Kidney tubule cell (primary cell): ENCODE data around the gene C1orf167.

ENCODE experiments used
- DNase-seq: peaks from one replicate; pipeline ENCODE4 v3.0.0-alpha.2; 2018; ENCODE audit warnings: low spot score

C1orf167 gene

GRCh38 chr1:11836955-11837766, 75.2 kb downstream of the C1orf167 start:
- DNase-seq, result no peak

- no peak for DNase-seq
Observed at GRCh38 chr1:11837767-11838348, 75.9 kb downstream of the C1orf167 start.

- peak; percentile 62 for DNase-seq
Observed at GRCh38 chr1:11838349-11839272, 76.6 kb downstream of the C1orf167 start.
